Glutamatergic neuron (in vitro differentiated cells): Measurements from ENCODE around the gene DLL1. TPM values are rescaled to one million over a fixed set of nuclear protein-coding genes. Genes with fewer than 3 reads are reported as not detected.

Experiments
- DNase-seq: peaks from one replicate; pipeline ENCODE4 v3.0.0; 2022
- H3K27ac Mint-ChIP-seq: one replicate; pipeline ENCODE4 v1.8.0; 2020; ENCODE audit warnings: mild to moderate bottlenecking, mixed read lengths, inconsistent platforms; ENCODE audit not compliant: unreplicated experiment
- H3K27me3 Mint-ChIP-seq: one replicate; pipeline ENCODE4 v1.8.0; 2020; ENCODE audit warnings: mild to moderate bottlenecking, moderate library complexity, mixed read lengths, inconsistent platforms; ENCODE audit not compliant: unreplicated experiment
- H3K36me3 Mint-ChIP-seq: one replicate; pipeline ENCODE4 v1.8.0; 2020; ENCODE audit warnings: mild to moderate bottlenecking, mixed read lengths, inconsistent platforms; ENCODE audit not compliant: unreplicated experiment
- H3K4me1 Mint-ChIP-seq: one replicate; pipeline ENCODE4 v1.8.0; 2020; ENCODE audit warnings: mild to moderate bottlenecking, low read depth, mixed read lengths, inconsistent platforms; ENCODE audit not compliant: unreplicated experiment
- H3K4me3 Mint-ChIP-seq: one replicate; pipeline ENCODE4 v1.8.0; 2020; ENCODE audit warnings: mild to moderate bottlenecking, mixed read lengths, inconsistent platforms; ENCODE audit not compliant: unreplicated experiment
- H3K9me3 Mint-ChIP-seq: one replicate; pipeline ENCODE4 v1.8.0; 2020; ENCODE audit warnings: mild to moderate bottlenecking, moderate library complexity, mixed read lengths, inconsistent platforms; ENCODE audit not compliant: unreplicated experiment
- CTCF ChIP-seq: fragments of 200-600 bp; sonication (generic); IDR thresholded peaks from one replicate; pipeline ENCODE4 v1.5.0; 2021; ENCODE audit not compliant: partially characterized antibody, unreplicated experiment
- total RNA-seq: library from RNA; stranded (reverse); fragmentation: NEBNext Ultra II Directional; extraction: Animal tissue kit (Norgen Biotek cat#: 25700); gene quantifications from one replicate; pipeline ENCODE4 v1.2.1, GENCODE V29; 2021; ENCODE audit not compliant: unreplicated experiment

Gene DLL1
- total RNA-seq, 1 donor from 2014 or later = 34.3 TPM

GRCh38 chr6:170292407-170293158 lies 1.7 kb upstream of the DLL1 start:
- Mint-ChIP-seq H3K9me3 (peaks cover 28% of the 10 kb centered on the region), H3K27ac (peak overlapping the region; percentile 72), H3K36me3 (peaks cover 6% of the 10 kb centered on the region), H3K4me1 (peaks cover 43% of the 10 kb centered on the region), H3K4me3 (peak overlapping the region; percentile 84), H3K27me3 (peaks cover 40% of the 10 kb centered on the region)
- no peak for DNase-seq
- no peak for TF ChIP-seq CTCF

- H3K9me3 Mint-ChIP-seq = peaks cover 23% of the 10 kb centered on the region
- H3K27me3 Mint-ChIP-seq = peaks cover 36% of the 10 kb centered on the region
- TF ChIP-seq CTCF = no peak
- H3K4me1 Mint-ChIP-seq = peaks cover 44% of the 10 kb centered on the region
- peak overlapping the region; percentile 84 for H3K4me3 Mint-ChIP-seq
- H3K27ac Mint-ChIP-seq = peak overlapping the region; percentile 72
- DNase-seq = no peak
- H3K36me3 Mint-ChIP-seq = peaks cover 6% of the 10 kb centered on the region
Measured at GRCh38 chr6:170292111-170292406, 1.2 kb upstream of the DLL1 start.

- Mint-ChIP-seq H3K4me1 (peaks cover 50% of the 10 kb centered on the region), H3K9me3 (peaks cover 23% of the 10 kb centered on the region), H3K36me3 (peaks cover 6% of the 10 kb centered on the region), H3K27me3 (peaks cover 36% of the 10 kb centered on the region), H3K27ac (peak overlapping the region; percentile 72), H3K4me3 (peak overlapping the region; percentile 84)
- peak; percentile 76 for DNase-seq
- TF ChIP-seq CTCF = no peak
Measured at GRCh38 chr6:170291271-170292110, 613 bp upstream of the DLL1 start.

GRCh38 chr6:170289951-170290295 lies 955 bp downstream of the DLL1 start:
- Mint-ChIP-seq H3K27me3 (peaks cover 33% of the 10 kb centered on the region), H3K9me3 (peaks cover 25% of the 10 kb centered on the region), H3K27ac (no peak overlapping the region), H3K4me1 (peaks cover 57% of the 10 kb centered on the region), H3K4me3 (peak overlapping the region; percentile 95), H3K36me3 (peaks cover 6% of the 10 kb centered on the region)
- no peak for TF ChIP-seq CTCF
- no peak for DNase-seq
